GM12878 (cell line): Measurements from ENCODE around the gene DTL. TPM values are rescaled to one million over a fixed set of nuclear protein-coding genes. Genes with fewer than 3 reads are reported as not detected.

Source experiments
- ATAC-seq: fragments of 200-7000 bp; cut with Tn5 transposase; 3 replicates; pipeline ENCODE4 v1.9.1; 2020; ENCODE audit warnings: mild to moderate bottlenecking, moderate library complexity
- BruUV-seq: library from RNA; stranded (reverse); fragments of 400-500 nt; replicated peaks from 2 replicates; lab custom pipeline; 2021; lab: Mats Ljungman, UMichigan
- CTCF ChIA-PET: fragments of 300-600 bp; sonication (Branson Sonifier 250); formaldehyde crosslinking; extraction: SDS; loops from one replicate; lab custom pipeline; 2021; ENCODE audit warnings: inconsistent platforms; lab: Yijun Ruan, JAX
- POLR2A ChIA-PET: fragments of 350-600 bp; formaldehyde crosslinking; extraction: SDS; loops from one replicate; lab custom pipeline; 2021; ENCODE audit warnings: inconsistent platforms; lab: Charles Lee
- RAD21 ChIA-PET: fragments of 300-600 bp; sonication (Branson Sonifier 250); formaldehyde crosslinking; loops from one replicate; lab custom pipeline; 2023; ENCODE audit warnings: antibody characterized with exemption; ENCODE audit not compliant: unreplicated experiment; lab: Charles Lee
- SMC1A ChIA-PET: fragments of 300-600 bp; sonication (Branson Sonifier 250); formaldehyde crosslinking; loops from one replicate; lab custom pipeline; 2023; ENCODE audit not compliant: unreplicated experiment, uncharacterized antibody; lab: Charles Lee
- DNase-seq: peaks from one replicate; pipeline ENCODE4 v3.0.0-alpha.2; 2011; ENCODE audit warnings: low read depth, low spot score
- FAIRE-seq: peaks from 3 replicates; lab custom pipeline; 2011; peaks lifted over from hg19 to GRCh38; lab: Jason Lieb, UNC
- H2AFZ ChIP-seq: 2 replicates; pipeline ENCODE4 v1.6.0; 2011; ENCODE audit warnings: low read depth, low read length, control low read depth; ENCODE audit not compliant: control insufficient read depth
- H3K27ac ChIP-seq: 2 replicates; pipeline ENCODE4 v1.5.1; 2011; ENCODE audit warnings: control low read depth; ENCODE audit not compliant: control insufficient read depth, insufficient read depth
- H3K27me3 ChIP-seq, 2 experiments: replicated peaks in 1 of 2; 2 replicates each; pipeline versions ENCODE4 v1.6.0 to v1.6.1; 2011; ENCODE audit warnings: low read length in 1 of 2; ENCODE audit not compliant: control insufficient read depth in 2 of 2, insufficient read depth in 2 of 2
- H3K36me3 ChIP-seq, 2 experiments: 2 replicates each; pipeline ENCODE4 v1.5.1; 2011; ENCODE audit warnings: low read length in 1 of 2; ENCODE audit not compliant: control insufficient read depth in 2 of 2, insufficient read depth in 2 of 2
- H3K4me1 ChIP-seq: 2 replicates; pipeline ENCODE4 v1.6.1; 2011; ENCODE audit warnings: mild to moderate bottlenecking, low read length, moderate library complexity, mixed read lengths; ENCODE audit not compliant: control insufficient read depth, insufficient read depth
- H3K4me2 ChIP-seq: 2 replicates; pipeline ENCODE4 v1.6.0; 2011; ENCODE audit warnings: control low read depth; ENCODE audit not compliant: control insufficient read depth, insufficient read depth
- H3K4me3 ChIP-seq: fragments of 200-600 bp; sonication (generic); 2 replicates; pipeline ENCODE4 v1.5.1; 2016
- H3K79me2 ChIP-seq: 2 replicates; pipeline ENCODE4 v1.6.0; 2011; ENCODE audit warnings: low read length; ENCODE audit not compliant: control insufficient read depth, insufficient read depth
- H3K9ac ChIP-seq: 2 replicates; pipeline ENCODE4 v1.8.0; 2011; ENCODE audit warnings: low read length, control low read depth, mixed read lengths; ENCODE audit not compliant: control insufficient read depth, insufficient read depth
- H3K9me3 ChIP-seq: replicated peaks from 3 replicates; pipeline ENCODE4 v1.5.1; 2011; ENCODE audit warnings: mild to moderate bottlenecking, low read length; ENCODE audit not compliant: control insufficient read depth, insufficient read depth
- H4K20me1 ChIP-seq: 2 replicates; pipeline ENCODE4 v1.6.0; 2011; ENCODE audit not compliant: control insufficient read depth, insufficient read depth
- BMI1 ChIP-seq: fragments of 450-650 bp; IDR thresholded peaks from 2 replicates; pipeline ENCODE4 v1.6.1; 2016; ENCODE audit warnings: mild to moderate bottlenecking, moderate library complexity, borderline replicate concordance
- CTCF ChIP-seq, 3 experiments: IDR thresholded peaks in 2 of 3; conservative IDR thresholded peaks in 1 of 3; 2 replicates each; pipeline ENCODE4 v1.5.1; 2011; ENCODE audit warnings: low read depth in 3 of 3, low read length in 3 of 3, mild to moderate bottlenecking in 3 of 3, control low read depth in 2 of 3, moderate library complexity in 2 of 3, inconsistent platforms in 1 of 3, mixed read lengths in 1 of 3; ENCODE audit not compliant: control insufficient read depth in 2 of 3, insufficient read depth in 1 of 3; ENCODE audit errors: extremely low read depth in 1 of 3
- E4F1 ChIP-seq: fragments of 450-650 bp; IDR thresholded peaks from 2 replicates; pipeline ENCODE4 v1.6.1; 2018; ENCODE audit warnings: borderline replicate concordance, mild to moderate bottlenecking; ENCODE audit not compliant: partially characterized antibody
- ETV6 ChIP-seq, 2 experiments: fragments of 450-650 bp in 1 of 2; IDR thresholded peaks in 1 of 2; conservative IDR thresholded peaks in 1 of 2; 2 replicates each; pipeline ENCODE4 v1.6.1; 2014; ENCODE audit warnings: antibody characterized with exemption in 1 of 2, borderline replicate concordance in 1 of 2, low read depth in 1 of 2, mild to moderate bottlenecking in 1 of 2, moderate library complexity in 1 of 2
- KAT2A ChIP-seq: conservative IDR thresholded peaks from 2 replicates; pipeline ENCODE4 v1.6.1; 2011; ENCODE audit warnings: low read depth, low read length; ENCODE audit not compliant: control insufficient read depth
- KLF5 ChIP-seq: fragments of 450-650 bp; IDR thresholded peaks from 2 replicates; pipeline ENCODE4 v1.6.1; 2014; ENCODE audit warnings: mild to moderate bottlenecking; ENCODE audit not compliant: partially characterized antibody
- MAX ChIP-seq: IDR thresholded peaks from 2 replicates; pipeline ENCODE4 v1.6.1; 2012; ENCODE audit warnings: low read depth, low read length, improper control_type of control experiment
- PKNOX1 ChIP-seq: fragments of 450-650 bp; IDR thresholded peaks from 2 replicates; pipeline ENCODE4 v1.6.1; 2016; ENCODE audit warnings: mild to moderate bottlenecking
- RAD21 ChIP-seq: IDR thresholded peaks from 2 replicates; pipeline ENCODE4 v1.6.1; 2011; ENCODE audit warnings: mild to moderate bottlenecking, low read depth, low read length, moderate library complexity; ENCODE audit not compliant: insufficient read depth
- RCOR1 ChIP-seq: conservative IDR thresholded peaks from 2 replicates; pipeline ENCODE4 v1.6.1; 2012; ENCODE audit warnings: low read depth, low read length, improper control_type of control experiment
- SMARCA5 ChIP-seq: fragments of 450-650 bp; IDR thresholded peaks from 2 replicates; pipeline ENCODE4 v1.6.1; 2017; ENCODE audit warnings: mild to moderate bottlenecking
- SMC3 ChIP-seq: IDR thresholded peaks from 2 replicates; pipeline ENCODE4 v1.6.1; 2011; ENCODE audit warnings: low read length, improper control_type of control experiment, borderline replicate concordance
- SRF ChIP-seq, 2 experiments: IDR thresholded peaks; 2 replicates each; pipeline ENCODE4 v1.6.1; 2011; ENCODE audit warnings: low read depth in 2 of 2, low read length in 2 of 2, mild to moderate bottlenecking in 1 of 2, moderate library complexity in 1 of 2
- YBX1 ChIP-seq: fragments of 450-650 bp; IDR thresholded peaks from 2 replicates; pipeline ENCODE4 v1.6.1; 2016; ENCODE audit warnings: antibody characterized with exemption
- WGBS: methylation state at CpG from one replicate; pipeline ENCODE4 v1.1.6; 2016; ENCODE audit warnings: low lambda C conversion rate; ENCODE audit not compliant: insufficient replicate concordance, insufficient coverage; ENCODE audit errors: missing lambda C conversion rate; 5-methylcytosine and 5-hydroxymethylcytosine counted together
- in situ Hi-C: fragments of 300-500 bp; cut with MboI; formaldehyde crosslinking; loops from 9 replicates; pipeline ENCODE4 v1.14.3; 2018; ENCODE audit warnings: mixed read lengths
- intact Hi-C: fragments of 100-400 bp; cut with micrococcal nuclease; formaldehyde crosslinking; loops from one replicate; pipeline ENCODE4 v1.14.2; 2022; ENCODE audit not compliant: unreplicated experiment
- polyA plus RNA-seq, 11 experiments: library from polyadenylated mRNA; depleted of rRNA in 4 of 11; unstranded in 6 of 11; stranded (reverse) in 5 of 11; fragments of >200 nt; fragmentation: Nextera tagmentation in 4 of 11; fragmentation: Illumina TruSeq in 1 of 11; extraction: Ambion mirVana in 4 of 11; extraction: Trizol in 1 of 11; gene quantifications; 1 replicate in 1 of 11; 2 replicates in 10 of 11; pipeline versions ENCODE4 v1.2.1 to v1.2.3, GENCODE V29; 2011 to 2016; ENCODE audit warnings: inconsistent platforms in 2 of 11, missing spikeins in 2 of 11, low read depth in 1 of 11
- total RNA-seq, 4 experiments: library from RNA; depleted of rRNA in 3 of 4; stranded (reverse); fragments of >200 nt in 3 of 4; fragmentation: Illumina TruSeq in 1 of 4; extraction: Trizol in 1 of 4; gene quantifications; 2 replicates each; pipeline versions ENCODE4 v1.2.1 to v1.2.3, GENCODE V29; 2013 to 2021

The DTL gene
- total and polyA plus RNA-seq, 10 of the 15 experiments (the other 5 are each of a cell fraction or from before 2014, with no cell fraction given) = 24.1 to 73.4 (median 52.2) TPM

GRCh38 chr1:212062832-212063438, 27.4 kb downstream of the DTL start:
- Histone ChIP-seq H2AFZ (no peak overlapping the region), H3K27me3 (no peaks in the 10 kb centered on the region), H3K4me2 (no peak overlapping the region), H4K20me1 (no peaks in the 10 kb centered on the region), H3K9ac (no peak overlapping the region), H3K27ac (no peak overlapping the region), H3K9me3 (no peaks in the 10 kb centered on the region), H3K79me2 (no peaks in the 10 kb centered on the region), H3K4me1 (no peaks in the 10 kb centered on the region), H3K4me3 (no peak overlapping the region), H3K36me3 (peaks cover 0 to 3% of the 10 kb centered on the region in 2 experiments)
- SMC1A ChIA-PET = interaction anchor here (0.6 to 3.9 kb wide), 30 partner anchors 9 to 453 kb away, joined by 3 to 45 read pairs (median 4); partner anchors contain the start of genes DTL and INTS7
- intact Hi-C loops = loop anchor here (2.0 kb wide), 2 partner anchors 228 to 306 kb away; no protein-coding TSS in a partner anchor
- no TSS peak for BruUV-seq
- CTCF ChIA-PET = interaction anchor here (0.6 to 9.1 kb wide), 41 partner anchors 8 to 1021 kb away, joined by 3 to 136 read pairs (median 4); partner anchors contain the start of genes DTL and INTS7
- in situ Hi-C loops = loop anchor here (5.0 kb wide), 1 partner anchor 394 kb away; no protein-coding TSS in a partner anchor
- TF ChIP-seq SRF (IDR thresholded peaks at IDR 0.05; ENCODE audit: low read depth in 2 of 2, low read length in 2 of 2) = no peak
- TF ChIP-seq KLF5 = no peak
- TF ChIP-seq KAT2A = no peak
- peak; percentile 54 to 63 (median 56); a peak in 5 of 6 replicates for TF ChIP-seq CTCF (IDR thresholded peaks at IDR 0.05 in 2 of 3, conservative IDR thresholded peaks at IDR 0.05 in 1 of 3; ENCODE audit: control insufficient read depth in 2 of 3, extremely low read depth in 1 of 3, insufficient read depth in 1 of 3, low read depth in 3 of 3, low read length in 3 of 3)
- TF ChIP-seq PKNOX1 = no peak
- no peak for TF ChIP-seq BMI1
- TF ChIP-seq E4F1 = no peak
- peak; percentile 59 for TF ChIP-seq RAD21
- peak; percentile 78; the same call in 1 of the 2 replicates for TF ChIP-seq SMC3
- peak; percentile 27; the same call in 1 of the 2 replicates for TF ChIP-seq SMARCA5
- no peak for TF ChIP-seq MAX
- no peak for TF ChIP-seq ETV6 (conservative IDR thresholded peaks at IDR 0.05 in 1 of 2, IDR thresholded peaks at IDR 0.05 in 1 of 2; ENCODE audit: borderline replicate concordance in 1 of 2, low read depth in 1 of 2)
- no peak for TF ChIP-seq RCOR1
- TF ChIP-seq YBX1 = no peak
- RAD21 ChIA-PET = interaction anchor here (0.8 to 5.0 kb wide), 13 partner anchors 28 to 394 kb away, joined by 3 to 41 read pairs (median 3); partner anchors contain the start of genes DTL and INTS7
- peak; percentile 83 for ATAC-seq
- peak; percentile 89 for FAIRE-seq
- DNase-seq = no peak
- POLR2A ChIA-PET = interaction anchor here (0.6 to 1.6 kb wide), 2 partner anchors 23 to 39 kb away, joined by 3 to 4 read pairs; no protein-coding TSS in a partner anchor
- WGBS = 95% methylated on average over 5 of the region's 5 CpGs
